Right ventricle myocardium inferior (tissue), 1 donor: ENCODE results near the gene ATR. TPM values are rescaled to one million over a fixed set of nuclear protein-coding genes. Genes with fewer than 3 reads are reported as not detected.
"Not testable (repeated sequence)": the region's sequence is repeated elsewhere in the genome, so short reads cannot be mapped to it uniquely, and the experiment has no call there.

Experiments
- ATAC-seq: fragments of 200-7000 bp; cut with Tn5 transposase; one replicate; pipeline ENCODE4 v1.9.1; 2020; ENCODE audit warnings: mild to moderate bottlenecking, moderate library complexity
- DNase-seq: peaks from one replicate; pipeline ENCODE4 v3.0.0; 2021; ENCODE audit errors: missing footprints
- intact Hi-C: fragments of 100-400 bp; cut with DNase I; formaldehyde crosslinking; loops from one replicate; pipeline ENCODE4 v1.11.0; 2022
- total RNA-seq: library from RNA; stranded (reverse); fragmentation: NEBNext Ultra II Directional; extraction: Animal tissue kit (Norgen Biotek cat#: 25700); gene quantifications from one replicate; pipeline ENCODE4 v1.2.1, GENCODE V29; 2021
- donor health status: DM: no; HTN: yes; CAD: no; lungs with severe emphysema.

ATR gene
- total RNA-seq, 1 donor from 2014 or later: 8.5 TPM

GRCh38 chr3:142433110-142433509, 145.4 kb downstream of the ATR start:
- intact Hi-C loops: no loop called here
- DNase-seq: no peak
- ATAC-seq: no peak

GRCh38 chr3:142429582-142429981, 149.0 kb downstream of the ATR start:
- DNase-seq (no peak), ATAC-seq (no peak)
- intact Hi-C loops: no loop called here

GRCh38 chr3:142424754-142425153, 153.8 kb downstream of the ATR start:
- ATAC-seq (no peak), DNase-seq (no peak)
- intact Hi-C loops: no loop called here

- ATAC-seq: no peak
- no peak for DNase-seq
- intact Hi-C loops: no loop called here
Measured at GRCh38 chr3:142418926-142419592, 159.5 kb downstream of the ATR start.

GRCh38 chr3:142417302-142417701, 161.2 kb downstream of the ATR start:
- intact Hi-C loops: no loop called here
- no peak for DNase-seq

GRCh38 chr3:142400537-142400936, 178.0 kb downstream of the ATR start:
- intact Hi-C loops: loop anchor here (10.0 kb wide), 1 partner anchor 46 kb away; no protein-coding TSS in a partner anchor
- not testable (repeated sequence) for ATAC-seq, DNase-seq

More at GRCh38 chr3:142417302-142417701, 161.2 kb downstream of the ATR start:
- ATAC-seq: no peak

Other genes starting within 250 kb of the ATR start
- gene XRN1, start 130.7 kb downstream of the ATR start, total RNA-seq: 13.2 TPM
- gene PLS1, start 17.7 kb upstream of the ATR start, total RNA-seq: 2.5 TPM
- 9.2 TPM for gene TRPC1, start 145.3 kb upstream of the ATR start, total RNA-seq